ENCODE data around the gene PDCD2.
"Not testable (repeated sequence)": the region's sequence is repeated elsewhere in the genome, so short reads cannot be mapped to it uniquely, and the experiment has no call there.

Gene PDCD2

GRCh38 chr6:170552765-170553533 is 31.5 kb downstream of the PDCD2 start, which contains the start of gene PSMB1:
Gene PSMB1 (minus strand): TSS chr6:170553307. CDS start chr6:170553242, 65 bp downstream.
- FAIRE-seq (peak; percentile 93), DNase-seq (ENCODE audit: insufficient read length, low spot score) (peak; percentile 21)

GRCh38 chr6:170545405-170545804 is 39.0 kb downstream of the PDCD2 start:
- FAIRE-seq (no peak), DNase-seq (ENCODE audit: insufficient read length, low spot score) (no peak)

- peak; percentile 11 for FAIRE-seq
- DNase-seq (ENCODE audit: insufficient read length, low spot score): no peak
These were observed 42.3 kb downstream of the PDCD2 start for GRCh38 chr6:170542031-170542719.

GRCh38 chr6:170537329-170537728 is 47.1 kb downstream of the PDCD2 start:
- FAIRE-seq: no peak

GRCh38 chr6:170536671-170537070 is 47.8 kb downstream of the PDCD2 start:
- FAIRE-seq (no peak), DNase-seq (ENCODE audit: insufficient read length, low spot score) (no peak)

More at GRCh38 chr6:170537329-170537728, 47.1 kb downstream of the PDCD2 start:
- DNase-seq (ENCODE audit: insufficient read length, low spot score): no peak

- no peak for FAIRE-seq
- no peak for DNase-seq (ENCODE audit: insufficient read length, low spot score)
These were observed 49.4 kb downstream of the PDCD2 start for GRCh38 chr6:170535004-170535403.

GRCh38 chr6:170533792-170534191 is 50.6 kb downstream of the PDCD2 start:
- FAIRE-seq: no peak

GRCh38 chr6:170532867-170533488 is 51.5 kb downstream of the PDCD2 start:
- no peak for FAIRE-seq
- no peak for DNase-seq (ENCODE audit: insufficient read length, low spot score)

More at GRCh38 chr6:170533792-170534191, 50.6 kb downstream of the PDCD2 start:
- DNase-seq (ENCODE audit: insufficient read length, low spot score): no peak

GRCh38 chr6:170529839-170530469 is 54.5 kb downstream of the PDCD2 start:
- FAIRE-seq: peak; percentile 76
- DNase-seq (ENCODE audit: insufficient read length, low spot score): peak; percentile 48

- not testable (repeated sequence) for DNase-seq (ENCODE audit: insufficient read length, low spot score); FAIRE-seq
These were observed 56.4 kb downstream of the PDCD2 start for GRCh38 chr6:170527995-170528394.

- no peak for FAIRE-seq
These were observed 58.6 kb downstream of the PDCD2 start for GRCh38 chr6:170525795-170526194.

More at GRCh38 chr6:170525795-170526194, 58.6 kb downstream of the PDCD2 start:
- DNase-seq (ENCODE audit: insufficient read length, low spot score): no peak

Data from GM19239 (cell line).